GM19395 (cell line): ENCODE results near the gene ATP6V0D1.

Source experiments
- ATAC-seq: cut with Tn5 transposase; IDR thresholded peaks from one replicate; pipeline ENCODE4 v1.9.1; 2021; ENCODE audit warnings: mild to moderate bottlenecking, moderate library complexity; ENCODE audit not compliant: unreplicated experiment

Gene ATP6V0D1

GRCh38 chr16:67394155-67395104 lies 86.5 kb downstream of the ATP6V0D1 start:
- no peak for ATAC-seq

DNA sequence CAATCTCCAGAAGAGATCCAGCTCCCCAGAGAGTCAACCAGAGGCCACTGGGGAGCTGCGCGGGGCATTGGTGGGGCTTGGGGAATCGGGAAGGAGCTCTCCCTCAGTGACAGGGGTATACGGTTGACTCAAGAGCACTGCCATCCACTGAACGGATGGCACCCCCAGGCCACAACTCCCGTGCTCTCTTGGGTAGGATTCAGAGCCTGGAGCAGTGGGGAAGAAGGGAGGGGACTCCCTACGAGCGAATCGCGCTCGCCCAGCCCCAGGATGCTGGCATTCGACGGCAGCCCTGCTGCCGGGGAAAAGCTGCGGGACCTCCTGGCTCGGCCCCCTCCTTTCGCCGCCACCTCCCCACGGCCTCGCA lies 87.2 kb downstream of the ATP6V0D1 start:
- no peak for ATAC-seq

DNA sequence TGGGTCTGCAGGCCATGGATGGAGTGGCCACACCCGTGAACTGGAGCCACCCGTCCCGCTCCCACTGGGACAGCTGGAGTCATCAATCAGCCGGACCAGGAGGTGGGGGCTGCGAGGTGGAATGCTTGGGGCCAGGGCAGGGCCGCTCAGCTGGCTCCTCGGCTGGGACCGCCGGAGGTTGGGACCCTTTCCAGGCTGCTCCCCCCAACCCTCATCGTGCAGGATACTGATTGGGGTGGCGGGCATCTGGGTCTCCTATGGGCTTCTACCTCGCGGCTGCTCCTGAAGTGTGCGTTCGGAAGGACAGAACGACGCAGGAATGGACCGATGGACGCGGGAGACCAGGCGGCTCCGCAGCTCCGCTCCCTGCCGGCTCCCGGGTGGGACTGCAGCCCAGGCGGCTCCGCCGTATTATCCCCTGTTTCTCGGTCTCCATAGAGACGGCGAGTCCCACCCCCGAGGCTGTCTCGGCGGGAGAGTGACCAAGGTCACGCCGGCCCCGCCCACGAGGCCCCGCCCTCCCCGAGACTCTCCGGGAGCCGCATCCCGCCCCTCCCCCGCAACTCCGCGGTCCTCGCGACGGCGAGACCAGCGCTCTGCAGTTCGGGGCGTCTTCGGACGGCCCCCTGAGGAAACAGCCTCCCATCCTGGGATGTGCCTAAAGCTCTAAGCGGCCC lies 87.7 kb downstream of the ATP6V0D1 start, which contains the start of gene TPPP3:
TPPP3 (minus strand) TSS at position 388 of the 677 bp plus-strand sequence. CDS start 2,387 bp downstream, outside the sequence.
- ATAC-seq: no peak

DNA sequence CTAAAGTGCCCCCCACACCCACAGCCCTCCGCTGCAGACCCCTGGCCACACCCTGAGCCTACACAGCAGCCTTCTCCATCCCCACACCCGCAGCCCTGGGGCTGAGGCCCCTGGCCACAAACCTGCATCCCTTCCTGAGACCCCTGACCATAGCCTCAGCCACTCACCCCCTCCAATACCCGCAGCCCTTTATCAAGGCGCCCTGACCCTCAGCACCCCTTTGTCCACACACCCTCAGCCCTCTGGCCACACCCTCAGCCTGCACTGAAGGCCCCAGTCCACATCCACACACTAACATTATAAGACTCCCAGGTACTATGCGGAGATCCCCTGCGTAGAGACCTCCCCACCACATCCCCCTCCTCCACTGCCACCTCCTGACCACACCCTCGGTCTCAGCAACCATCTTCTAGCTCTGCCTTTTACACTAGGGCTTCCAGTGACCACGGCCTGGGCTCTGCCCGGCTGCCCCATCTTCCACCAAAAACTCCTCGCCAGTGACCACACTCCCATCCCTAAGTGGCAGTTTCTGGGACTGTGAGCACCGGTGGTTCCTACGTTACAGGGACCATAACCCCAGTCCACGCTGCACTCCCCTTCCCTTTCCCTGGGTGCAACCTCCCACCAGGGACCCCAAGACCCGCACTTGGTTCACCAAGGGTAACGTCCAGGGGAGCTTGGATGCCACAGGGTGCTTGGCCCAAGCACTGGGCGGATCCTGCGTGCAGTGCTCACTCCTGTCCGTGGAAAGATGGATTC lies 88.5 kb downstream of the ATP6V0D1 start:
- ATAC-seq: no peak

DNA sequence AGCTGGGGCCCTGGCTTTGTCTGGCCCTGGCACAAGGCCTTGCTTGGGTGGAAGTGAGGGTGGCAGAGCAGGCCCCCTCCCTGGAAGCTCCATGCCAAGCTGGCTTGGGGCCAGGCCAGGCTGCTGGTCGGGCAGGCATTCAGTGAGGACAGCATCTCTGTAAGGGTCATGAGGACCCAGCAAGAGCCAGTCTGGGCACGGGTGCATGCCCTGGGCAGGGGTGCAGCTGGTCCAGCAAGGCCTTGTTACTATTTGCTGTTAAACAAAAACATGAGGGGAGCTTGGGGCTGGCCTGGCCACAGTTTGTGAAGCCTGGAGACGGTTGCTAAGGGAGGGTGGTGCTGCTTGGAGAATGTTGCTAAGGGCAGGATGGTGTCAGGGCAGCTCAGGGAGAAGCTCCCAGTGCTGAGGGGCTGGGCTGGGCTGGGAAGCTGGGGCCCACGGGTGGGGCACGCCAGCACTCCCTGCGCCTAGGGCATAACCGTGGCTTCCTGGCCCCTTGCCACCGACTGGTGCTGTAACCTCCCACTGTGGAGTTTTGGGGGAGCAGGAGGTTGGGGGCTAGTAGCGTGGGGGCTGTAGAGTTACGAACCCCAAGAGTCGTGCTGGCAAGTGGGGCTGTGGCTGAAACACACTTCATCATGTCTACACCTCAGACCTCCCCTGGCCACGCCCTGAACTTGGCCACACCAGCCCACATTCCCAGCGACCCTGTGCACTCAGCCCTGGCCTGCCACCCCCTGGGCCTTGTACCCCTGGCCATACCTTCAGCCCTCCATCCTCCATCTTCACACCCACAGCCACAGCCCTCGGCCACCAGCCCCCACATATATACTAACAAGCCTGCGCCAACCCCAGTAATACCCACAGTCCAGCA lies 89.3 kb downstream of the ATP6V0D1 start:
- no peak for ATAC-seq

DNA sequence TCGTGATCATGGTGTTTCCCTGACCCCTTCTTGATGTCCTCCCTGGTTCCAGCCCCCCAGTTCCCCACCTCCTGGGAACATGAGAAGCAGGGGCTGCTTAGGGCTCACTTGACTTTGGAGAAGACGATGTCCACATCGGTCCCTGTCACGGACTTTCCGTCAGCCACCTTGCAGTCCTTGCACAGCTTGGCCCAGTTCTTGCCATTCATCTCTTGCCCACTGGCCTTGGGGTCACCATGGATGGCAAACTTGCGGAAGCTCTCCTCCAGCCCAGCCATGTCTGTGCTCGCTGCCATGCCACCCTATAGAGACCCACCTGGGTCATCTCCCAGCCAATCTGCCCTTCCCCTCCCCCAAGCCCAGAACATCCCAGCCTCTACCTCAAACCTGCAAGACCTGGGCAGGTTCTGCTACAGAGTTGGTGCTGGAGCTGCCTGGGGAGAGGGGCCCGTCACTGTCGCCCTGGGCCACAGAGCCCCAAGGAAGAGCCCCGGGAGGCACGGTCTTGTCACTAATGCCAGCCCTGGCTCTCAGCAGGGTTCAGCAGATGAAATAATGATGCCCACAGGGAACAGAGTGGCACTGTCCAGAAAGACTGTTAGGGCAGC lies 90.0 kb downstream of the ATP6V0D1 start:
- ATAC-seq: no peak

DNA sequence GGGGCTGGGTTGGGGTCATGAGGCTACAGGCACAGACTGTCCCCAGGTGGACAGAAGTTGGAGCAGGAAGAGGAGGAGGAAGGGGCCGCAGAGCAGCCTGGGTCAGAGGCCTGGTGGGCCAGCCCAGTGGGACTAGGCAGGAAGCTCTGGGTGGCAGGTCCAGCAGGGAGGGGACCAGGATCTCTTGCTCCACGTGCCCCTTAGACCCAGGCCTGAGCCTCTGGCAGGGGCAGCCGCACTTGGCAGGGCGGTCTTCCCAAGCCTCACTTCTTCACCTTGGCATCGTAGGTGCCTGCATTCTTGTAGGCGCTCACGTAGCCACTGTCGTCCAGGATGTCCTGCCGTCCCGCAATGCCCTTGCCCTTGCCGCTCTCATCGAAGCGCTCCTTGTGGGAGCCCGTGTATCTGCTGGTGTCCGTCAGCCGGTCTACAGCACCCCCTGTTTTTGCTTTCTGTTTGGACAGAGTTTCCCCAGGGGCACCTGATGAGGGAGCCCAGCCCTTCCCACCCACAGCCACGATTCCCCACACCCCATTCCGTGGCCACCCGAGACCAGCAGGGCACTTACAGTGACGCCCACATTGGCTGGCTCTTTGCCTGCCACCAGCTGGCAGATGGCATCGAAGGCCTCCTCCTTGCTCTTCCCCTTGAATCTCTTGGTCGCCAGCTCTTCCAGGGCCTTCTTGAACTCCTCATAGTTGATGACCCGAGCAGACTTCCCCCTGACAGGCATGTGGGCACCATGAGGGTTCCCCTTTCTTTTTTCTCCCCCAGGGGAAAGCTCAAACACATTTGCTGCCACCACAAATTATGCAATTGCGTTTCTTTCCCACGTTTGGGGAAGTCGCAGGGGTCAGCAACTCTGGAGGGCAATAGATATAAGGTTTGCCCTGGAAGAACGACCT lies 90.8 kb downstream of the ATP6V0D1 start:
- ATAC-seq: no peak

DNA sequence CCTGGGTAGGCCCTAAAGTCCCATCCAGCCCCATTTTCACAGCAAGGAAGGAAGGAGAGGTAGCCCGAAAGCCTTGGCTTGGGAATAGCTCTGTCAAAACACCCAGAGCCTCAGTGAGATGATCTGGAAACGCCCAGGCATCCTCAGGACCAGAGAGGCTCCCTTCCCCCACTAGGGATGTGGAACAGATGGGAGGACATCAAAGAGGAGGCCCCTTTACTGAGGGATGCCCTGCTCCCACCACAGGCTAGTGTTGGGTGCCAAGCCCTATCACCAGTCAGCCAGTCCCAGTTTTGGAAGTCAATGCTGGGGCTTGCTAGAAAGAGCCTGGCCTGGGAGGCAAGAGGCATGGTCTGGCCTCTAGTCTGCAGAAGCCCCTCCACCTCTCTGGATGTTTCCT lies 92.4 kb downstream of the ATP6V0D1 start:
- ATAC-seq: no peak

DNA sequence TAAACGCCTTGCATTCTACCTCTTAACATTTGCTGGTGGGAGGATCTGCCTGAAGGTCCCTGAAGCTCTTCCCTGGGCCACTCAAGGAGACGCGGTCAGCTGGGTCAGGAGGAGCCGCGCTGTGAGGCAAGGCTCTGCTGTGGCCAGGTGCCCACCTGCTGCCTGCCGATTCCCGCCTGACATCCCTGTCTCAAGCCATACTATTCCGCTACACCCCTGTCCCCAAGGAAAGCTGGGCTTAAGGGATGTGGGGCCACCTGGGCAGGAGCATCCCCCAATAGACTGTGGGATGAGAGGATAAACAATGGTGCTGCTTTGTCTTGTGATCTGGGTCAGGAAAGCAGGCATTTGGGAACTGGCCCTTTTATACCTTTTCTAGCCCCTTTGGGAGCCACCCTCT lies 92.8 kb downstream of the ATP6V0D1 start:
- ATAC-seq: no peak
